Fibroblast of skin of scalp (primary cell): ENCODE measurements around the gene ZKSCAN5. TPM values are rescaled to one million over a fixed set of nuclear protein-coding genes. Genes with fewer than 3 reads are reported as not detected.

Source experiments
- DNase-seq: peaks from one replicate; pipeline ENCODE4 v3.0.0-alpha.2; 2013
- polyA plus RNA-seq, 2 experiments: library from polyadenylated mRNA; unstranded; fragments of 120-200 nt; gene quantifications; one replicate each; pipeline ENCODE4 v1.2.1, GENCODE V29; 2013; ENCODE audit not compliant: insufficient read length in 2 of 2

ZKSCAN5 gene
- polyA plus RNA-seq (2013, experiment 1 of 2; ENCODE audit: insufficient read length) = 9.2 TPM
- polyA plus RNA-seq (2013, experiment 2 of 2; ENCODE audit: insufficient read length) = 10.2 TPM

DNA sequence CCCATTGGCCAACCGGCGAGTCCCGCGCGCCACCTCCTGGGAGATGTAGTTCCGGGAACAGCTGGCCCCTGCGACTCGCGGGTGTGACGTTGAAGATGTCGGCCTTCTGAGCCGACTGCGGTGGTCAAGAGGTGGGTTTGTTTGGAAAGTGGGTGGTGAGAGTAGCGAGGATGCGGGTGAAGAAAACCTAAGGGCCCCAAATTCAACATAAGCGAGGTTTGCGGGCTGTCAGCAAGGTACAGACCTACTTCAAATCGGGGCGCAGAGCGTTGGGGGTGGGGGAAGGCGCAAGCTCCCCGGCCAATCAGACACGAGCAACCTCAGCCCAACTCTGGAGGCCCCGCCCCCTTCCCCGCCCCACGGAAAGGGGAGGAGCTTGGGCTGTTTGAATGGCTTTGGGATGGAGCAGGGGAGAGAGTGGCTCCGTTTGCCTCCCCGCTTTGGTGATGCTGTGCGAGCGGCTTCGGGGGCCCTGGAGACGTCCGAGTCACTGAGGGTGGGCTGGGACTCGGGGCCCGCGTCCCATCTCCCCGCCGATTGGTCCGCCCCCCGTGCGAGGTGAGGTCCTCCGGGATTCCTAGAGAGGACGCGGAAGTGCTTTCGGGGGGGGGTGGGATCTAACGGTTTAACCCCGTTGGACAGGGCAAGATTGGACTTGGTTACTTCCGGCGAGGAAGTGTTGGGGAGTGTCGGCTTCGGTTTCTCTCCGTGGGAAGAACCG, at the start of gene ZKSCAN5:
TSS of gene ZKSCAN5 (plus strand) at position 60 of the 721 bp plus-strand sequence. CDS start 1,383 bp downstream, outside the sequence.
- peak; percentile 98 for DNase-seq

DNA sequence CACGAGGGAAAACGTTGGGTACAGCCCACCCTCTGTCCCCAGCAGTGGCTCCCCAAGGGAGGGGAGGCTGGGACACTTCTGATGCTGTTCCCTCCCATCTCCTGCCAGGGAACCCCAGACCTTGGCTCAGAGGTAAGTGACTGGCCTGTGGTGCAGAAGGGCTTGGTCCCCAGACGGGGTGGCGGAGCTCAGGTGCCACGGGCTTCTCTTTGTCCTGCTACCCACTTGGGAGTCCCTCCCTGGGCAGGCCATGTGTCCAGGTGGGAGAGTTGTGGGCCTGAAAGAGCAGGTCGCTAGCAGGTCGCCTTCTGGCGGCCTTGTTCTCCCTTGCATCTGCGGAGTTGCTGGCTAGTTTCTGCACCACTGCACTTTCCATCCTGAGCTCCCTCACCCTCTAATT, 48.6 kb upstream of the ZKSCAN5 start:
- no peak for DNase-seq

DNA sequence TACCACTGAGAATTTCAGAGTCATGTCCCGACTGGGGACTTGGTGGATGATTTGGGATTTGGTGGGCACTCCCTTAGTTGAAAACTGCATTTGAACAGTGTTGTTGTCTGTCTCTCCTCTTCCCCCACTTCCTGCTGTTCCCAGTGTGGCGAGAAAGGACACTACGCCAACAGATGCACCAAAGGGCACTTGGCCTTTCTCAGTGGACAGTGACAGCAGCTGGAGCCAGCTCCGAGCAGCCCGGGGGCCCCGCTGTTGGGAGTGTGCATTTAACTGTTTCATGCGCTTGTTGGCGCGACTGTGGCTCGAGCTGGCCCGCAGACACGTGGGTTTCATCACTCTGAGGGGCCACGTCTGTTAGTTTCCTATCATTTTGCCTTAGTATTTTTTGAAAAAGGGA, 48.2 kb upstream of the ZKSCAN5 start:
- no peak for DNase-seq

DNA sequence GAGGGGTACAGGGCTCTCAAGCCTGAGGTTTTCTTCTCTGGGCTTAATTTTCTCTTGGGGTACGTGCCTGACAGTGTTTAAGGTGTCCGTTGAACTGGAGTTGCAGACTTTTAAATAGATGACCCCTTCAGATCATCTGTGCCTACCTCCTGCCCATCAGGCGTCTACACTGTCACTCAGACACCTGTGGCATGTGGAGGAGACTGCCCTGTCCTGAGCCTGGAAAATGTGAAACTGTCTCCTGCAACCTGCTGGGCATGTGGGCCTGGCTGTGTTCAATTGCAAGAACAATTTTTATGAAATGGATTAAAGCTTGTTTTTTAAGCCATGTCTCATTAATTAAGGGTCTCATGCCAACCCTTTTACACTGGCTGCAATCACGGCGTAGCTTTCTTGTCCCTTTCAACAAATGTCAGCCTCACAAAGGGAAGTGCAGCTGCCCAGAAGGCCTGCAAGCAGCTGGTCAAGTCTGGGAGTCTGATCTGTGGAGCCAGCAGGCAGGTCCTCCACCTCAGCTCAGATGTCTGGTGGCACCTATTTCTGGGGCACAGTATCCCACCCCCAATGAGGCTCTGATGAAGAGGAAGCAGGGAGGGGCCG, 47.3 kb upstream of the ZKSCAN5 start:
- no peak for DNase-seq

DNA sequence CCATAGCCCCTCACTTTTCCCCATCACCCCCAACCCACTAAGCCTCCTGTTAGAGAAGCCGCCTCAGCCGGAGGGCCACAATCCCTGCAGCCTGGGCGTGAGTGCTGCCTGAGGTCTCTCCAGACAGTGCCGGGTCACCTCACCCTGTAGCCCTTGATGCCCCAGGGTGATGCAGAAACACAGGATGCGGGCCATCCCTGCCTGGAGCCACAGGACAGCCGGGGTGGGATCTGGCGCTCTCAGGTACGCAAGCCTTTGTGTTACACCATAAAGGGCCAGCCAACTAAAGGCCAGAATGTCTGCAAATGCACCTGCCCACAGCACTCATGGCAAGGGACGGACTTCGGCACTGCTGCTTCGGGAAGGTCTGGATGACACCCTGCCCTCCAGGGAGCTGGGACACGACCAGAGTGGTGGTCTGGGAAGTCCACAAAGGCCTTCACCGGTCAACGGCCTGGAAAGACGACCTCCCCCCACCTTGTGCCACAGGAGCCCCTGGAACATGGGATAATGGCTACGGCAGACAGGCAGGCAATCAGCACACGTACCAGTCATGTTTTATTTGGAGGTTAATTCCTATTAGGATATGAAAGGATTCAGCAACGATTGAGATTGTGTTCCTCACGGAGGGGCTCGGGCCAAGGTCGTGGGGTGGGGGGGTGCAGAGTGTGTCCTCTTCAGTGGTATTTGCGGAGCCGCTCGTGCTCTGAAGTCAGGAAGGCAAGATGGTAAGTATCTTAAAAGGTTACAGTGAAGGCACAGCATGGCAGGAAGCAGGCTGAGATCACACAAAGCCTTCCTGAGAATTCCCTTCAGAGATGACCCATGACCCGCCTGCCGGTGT, 46.6 kb upstream of the ZKSCAN5 start:
- no peak for DNase-seq

DNA sequence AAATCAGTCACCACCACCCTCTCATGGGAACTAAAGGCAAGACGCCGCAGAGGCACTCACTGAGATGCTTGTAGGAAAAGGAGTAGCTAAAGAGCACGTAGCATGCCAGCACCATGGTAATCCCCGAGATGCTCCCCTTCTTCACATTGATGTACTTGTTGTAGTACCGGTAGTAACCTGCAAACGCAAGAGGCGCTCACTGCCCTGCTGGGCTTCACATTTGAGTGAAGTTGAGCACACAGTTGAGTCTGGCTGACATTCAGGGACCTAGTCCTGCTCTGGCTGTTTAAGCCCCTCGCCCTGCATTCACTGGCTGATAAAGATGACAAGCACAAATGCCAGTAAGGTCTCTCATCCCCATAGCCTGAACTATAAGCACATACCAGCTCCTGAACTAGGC, 45.4 kb upstream of the ZKSCAN5 start:
- peak; percentile 17 for DNase-seq

DNA sequence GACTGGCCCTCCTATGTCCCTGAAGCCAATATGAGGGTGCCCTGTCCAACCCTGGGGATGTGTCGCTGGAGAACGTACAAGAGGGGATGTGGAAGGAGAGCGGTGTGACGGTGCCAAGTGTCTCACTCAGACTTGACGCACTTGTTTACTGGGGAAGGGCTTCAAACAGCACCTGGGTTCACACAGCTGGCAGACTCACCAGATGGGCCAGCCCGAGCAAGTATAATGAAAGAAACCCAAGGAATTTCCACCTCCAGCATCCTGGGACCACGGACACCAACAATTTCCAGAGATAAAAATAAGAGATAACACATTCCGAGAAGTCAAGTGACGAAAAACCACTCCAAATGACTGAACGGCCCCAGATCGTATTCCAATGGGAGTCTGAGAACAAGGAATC, 43.8 kb upstream of the ZKSCAN5 start:
- DNase-seq = no peak

DNA sequence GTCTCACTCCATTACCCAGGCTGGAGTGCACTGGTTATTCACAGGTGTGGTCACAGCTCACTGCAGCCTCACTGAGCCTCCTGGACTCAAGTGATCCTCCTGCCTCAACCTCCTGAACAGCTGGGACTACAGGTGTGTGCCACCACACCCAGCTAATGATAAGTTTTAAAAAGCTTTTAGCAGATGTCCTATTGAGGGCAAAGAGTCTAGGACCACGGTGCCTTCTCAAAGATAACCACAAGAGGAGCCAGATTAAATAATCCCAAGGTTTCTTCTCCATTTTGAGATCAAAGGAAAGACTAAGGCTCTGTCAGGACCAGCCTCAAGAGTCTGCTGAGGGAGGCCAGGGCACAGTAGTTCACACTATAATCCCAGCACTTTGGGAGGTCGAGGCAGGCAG, 43.2 kb upstream of the ZKSCAN5 start:
- no peak for DNase-seq

DNA sequence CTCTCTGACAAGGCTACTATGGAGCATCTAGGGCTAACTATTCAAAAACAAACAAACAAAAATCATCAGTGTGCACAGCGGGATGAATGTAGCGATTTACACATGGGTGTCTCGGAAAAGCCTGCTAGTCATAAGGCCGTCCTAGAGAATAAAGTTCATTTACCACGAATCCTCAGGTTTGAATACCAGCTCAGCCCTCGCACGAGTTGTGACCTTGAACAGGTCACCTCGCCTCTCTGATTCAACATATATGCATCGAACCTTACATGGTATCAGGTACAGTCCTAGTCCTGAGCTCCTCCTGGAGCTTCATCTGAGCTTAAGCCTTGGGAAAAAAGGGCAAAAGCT, 39.1 kb upstream of the ZKSCAN5 start:
- DNase-seq = no peak

DNA sequence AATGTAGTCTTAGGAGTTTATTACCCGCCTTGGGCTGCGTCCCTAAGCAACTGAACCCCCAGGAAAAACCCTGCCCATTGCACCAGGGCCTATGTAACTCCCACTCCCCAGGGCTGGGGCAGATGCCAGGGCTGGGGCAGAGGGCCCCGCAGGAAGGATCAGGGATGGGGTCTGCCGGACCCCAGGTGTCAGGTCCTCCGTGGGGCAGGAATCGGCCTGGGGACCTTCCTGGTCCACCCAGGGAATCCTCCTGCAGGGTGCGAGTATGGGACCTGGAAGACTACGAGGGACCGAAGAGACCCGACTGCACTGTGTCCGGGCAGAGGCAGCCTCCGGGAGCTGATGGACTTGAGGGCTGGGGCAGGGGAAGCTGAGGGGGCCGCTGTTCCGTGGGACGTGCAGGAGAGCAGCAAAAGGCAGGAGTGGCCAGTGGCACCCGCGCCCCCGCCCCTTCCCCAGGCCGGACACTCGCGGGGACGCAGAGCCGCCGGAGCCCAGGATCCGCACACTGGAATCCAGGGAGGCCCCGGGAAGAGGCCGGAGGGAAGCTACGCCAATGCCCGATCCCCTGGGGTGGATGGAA, 36.0 kb upstream of the ZKSCAN5 start:
- no peak for DNase-seq

DNA sequence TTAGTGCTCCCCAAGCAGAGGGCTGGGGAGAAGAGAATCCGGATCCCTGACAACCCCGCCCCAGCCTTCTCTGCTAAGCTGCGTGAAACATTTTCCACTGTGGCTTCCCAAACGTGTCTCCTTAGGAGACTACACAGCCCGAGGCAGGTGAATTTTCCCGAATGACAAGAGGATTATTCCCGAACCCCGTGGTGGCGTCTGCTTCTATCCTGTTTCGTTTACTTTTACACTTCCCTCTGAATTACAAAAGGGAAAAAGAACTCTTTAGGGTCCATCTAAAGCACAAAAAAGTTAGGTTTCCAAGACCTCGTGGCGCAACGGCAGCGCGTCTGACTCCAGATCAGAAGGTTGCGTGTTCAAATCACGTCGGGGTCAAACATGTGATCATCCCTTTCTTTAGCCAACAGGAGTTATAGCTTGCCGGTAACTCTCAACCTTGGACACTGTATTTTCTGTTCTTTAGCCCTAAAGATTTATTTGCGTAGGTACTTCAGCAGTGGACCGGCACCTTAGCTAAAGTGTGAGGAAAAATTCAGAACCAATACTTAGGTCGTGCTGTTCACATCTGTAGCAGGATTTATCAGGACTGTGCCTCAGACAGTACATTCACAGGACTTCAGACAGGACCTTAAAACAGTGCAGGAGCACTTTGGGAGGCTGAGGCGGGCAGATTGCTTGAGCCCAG, 34.9 kb upstream of the ZKSCAN5 start:
- no peak for DNase-seq

DNA sequence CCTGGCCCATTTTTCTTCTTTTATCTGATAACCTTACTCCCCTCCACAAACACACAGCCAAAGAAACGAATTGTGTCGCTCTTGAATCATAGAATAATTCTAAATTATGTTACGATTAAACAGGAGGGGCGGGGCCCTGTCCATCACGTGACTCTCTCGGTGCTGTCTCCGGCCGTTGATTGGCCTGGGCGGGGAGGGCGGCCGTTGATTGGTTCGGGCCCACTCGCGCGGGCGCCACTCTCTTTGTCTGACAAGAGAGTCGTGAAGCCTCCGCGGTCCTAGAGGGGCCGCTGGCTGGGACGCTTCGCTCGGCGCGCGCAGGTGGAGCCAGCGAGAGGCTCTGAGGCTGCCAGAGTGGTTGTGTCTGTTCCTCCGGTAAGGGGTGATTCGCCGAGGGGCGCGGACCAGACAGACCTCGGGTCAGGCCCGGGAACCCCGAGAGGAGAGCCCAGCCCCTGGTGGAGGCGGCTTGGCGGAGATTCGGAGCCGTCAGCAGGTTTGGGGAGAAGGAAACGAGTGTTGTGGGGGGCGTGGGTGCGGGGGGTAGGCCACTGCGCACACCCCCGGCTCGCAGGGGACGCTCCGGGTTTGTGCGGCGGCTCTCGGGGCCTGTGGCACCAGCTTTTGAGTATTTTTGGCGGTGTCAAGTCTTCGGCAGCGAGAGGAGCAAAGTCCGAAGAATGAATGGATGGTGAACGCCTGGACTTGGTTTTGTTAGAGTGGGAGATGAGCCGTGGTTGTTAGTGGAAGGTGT, 31.7 kb upstream of the ZKSCAN5 start, which contains the start of gene ZNF789:
TSS of gene ZNF789 (plus strand) at position 330 of the 754 bp plus-strand sequence. CDS start 3,567 bp downstream, outside the sequence.
- peak; percentile 96 for DNase-seq

DNA sequence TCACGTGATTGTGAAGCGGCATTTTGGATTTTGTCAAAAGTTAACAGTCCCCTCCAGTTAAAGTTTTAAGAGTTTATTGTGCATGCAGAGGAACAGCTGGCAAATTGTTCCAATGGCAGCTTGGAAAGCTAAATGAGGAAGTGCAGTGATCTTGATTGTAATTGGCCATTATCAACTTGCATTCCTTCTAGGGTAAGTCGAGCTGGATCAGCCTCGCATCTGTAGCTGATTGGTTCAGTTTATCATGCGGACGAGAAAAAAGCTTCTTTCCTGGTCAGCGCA, 31.2 kb upstream of the ZKSCAN5 start:
- DNase-seq = peak; percentile 59

DNA sequence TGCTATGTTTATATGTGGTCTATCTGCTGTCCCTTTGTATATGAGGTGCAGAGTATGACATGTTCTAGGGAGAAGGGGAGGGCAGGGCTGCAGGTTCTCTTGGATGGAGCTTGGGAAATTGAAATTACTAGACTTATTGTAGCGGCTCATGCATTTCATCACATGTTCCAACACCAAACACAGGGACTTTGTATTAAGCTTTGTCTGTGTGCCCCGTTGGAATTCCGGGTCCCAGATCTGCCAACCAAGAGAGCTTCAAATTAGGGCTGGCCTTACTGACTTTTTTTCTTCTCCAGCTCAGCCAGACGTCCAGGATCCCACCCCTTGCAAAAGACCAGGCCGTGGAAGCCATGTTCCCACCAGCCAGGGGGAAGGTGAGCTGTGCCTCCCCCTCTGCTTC, 28.4 kb upstream of the ZKSCAN5 start:
- no peak for DNase-seq

DNA sequence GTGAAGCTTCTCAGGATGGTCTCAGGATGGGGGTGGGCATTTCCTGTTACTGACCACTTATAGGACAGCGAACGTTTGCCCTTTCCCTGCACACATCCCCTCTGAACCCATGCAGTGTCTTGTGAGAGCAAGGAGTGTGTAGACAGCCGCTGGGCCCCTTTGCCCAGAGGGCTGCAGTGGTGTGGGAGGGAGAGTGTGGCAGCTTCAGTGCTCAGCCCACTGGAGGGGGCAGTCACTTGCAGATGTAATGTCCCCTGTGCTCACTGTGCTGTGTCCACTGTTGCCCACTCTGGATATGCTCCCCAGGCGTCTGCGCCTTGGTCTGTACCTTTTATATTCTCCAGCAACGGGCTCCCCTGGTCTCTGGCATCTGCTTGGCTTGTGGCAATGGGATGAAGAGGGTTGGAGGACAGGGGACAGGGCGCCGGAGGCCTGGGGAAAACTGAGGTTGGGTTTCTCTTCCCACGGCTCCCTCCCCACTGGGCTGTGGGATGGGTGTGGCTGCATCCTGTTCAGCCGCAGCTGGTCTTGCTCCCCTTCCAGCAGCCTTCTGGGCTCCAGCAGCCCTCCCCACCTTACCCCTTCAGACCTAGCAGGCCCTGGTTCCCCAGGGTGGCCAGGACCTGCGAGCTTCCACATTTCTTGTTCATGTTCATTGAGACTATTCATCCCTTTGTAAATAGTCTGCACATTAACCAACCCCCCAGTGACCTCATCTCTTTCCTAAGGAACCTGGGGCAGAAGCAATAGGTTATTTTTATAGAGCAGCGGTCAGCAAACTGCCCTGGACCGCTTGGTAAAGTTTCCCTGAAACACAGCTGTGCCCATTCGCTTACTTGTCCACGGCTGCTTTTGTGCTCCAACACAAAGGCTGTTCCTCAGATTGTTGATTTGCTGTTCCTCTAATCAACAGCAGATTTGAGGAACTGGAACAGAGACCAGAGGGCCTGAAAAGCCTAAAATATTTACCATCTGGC, 25.7 kb upstream of the ZKSCAN5 start:
- DNase-seq = no peak

DNA sequence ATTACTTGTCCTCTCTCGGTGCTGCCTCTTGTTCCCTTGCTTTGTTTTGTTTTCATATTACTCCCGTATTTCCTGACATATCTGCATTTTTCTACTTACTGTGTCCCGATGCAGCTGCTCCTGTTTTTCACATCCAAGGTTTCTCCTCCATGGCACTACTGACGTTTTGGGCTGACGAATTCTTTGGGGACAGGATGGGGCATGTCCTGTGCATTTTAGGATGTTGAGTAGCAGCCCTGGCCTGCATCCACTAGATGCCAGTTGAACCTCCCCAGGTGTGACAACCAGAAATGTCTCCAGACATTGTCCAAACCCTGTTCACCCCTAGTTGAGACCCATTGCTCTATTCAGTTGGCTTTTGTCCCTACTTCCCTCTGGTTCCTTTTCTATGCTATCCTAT, 19.4 kb upstream of the ZKSCAN5 start:
- DNase-seq = no peak

DNA sequence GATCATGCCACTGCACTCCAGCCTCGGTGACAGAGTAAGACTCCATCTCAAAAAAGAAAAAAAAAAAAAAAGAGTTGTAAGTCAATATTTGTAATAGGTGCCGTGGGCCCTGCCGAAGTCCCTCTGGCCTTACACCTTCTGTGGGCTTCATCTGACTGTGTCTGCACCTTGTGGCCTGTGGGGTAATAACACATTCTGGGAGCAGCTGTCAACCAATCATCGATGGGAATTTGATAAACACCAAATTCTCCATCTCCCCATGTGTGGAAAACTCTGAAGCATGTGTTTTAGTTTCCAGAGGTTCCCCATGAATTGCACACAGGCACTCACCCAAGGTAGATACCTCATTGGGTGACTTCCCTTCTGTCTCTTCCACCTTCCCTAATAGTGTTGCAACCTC, 15.2 kb upstream of the ZKSCAN5 start:
- no peak for DNase-seq

DNA sequence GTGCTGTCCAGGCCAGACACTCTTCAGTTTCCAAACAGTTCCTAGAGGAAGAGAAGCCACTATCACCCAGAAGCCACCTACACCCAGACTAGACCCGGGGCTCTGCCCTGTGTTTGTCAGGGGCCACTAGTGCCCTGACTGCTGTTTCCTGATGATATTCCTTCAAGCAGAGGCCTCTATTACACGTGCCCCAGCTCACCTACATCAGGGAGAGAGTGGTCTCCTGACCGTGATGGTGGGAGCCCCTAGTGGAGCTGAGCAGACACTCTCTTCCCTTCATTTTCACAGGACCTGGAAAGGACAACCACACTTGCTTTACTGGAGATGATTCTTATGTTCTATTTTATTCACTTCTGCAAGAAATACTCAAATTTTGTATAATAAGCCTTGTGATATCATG, 13.6 kb upstream of the ZKSCAN5 start:
- DNase-seq = no peak

DNA sequence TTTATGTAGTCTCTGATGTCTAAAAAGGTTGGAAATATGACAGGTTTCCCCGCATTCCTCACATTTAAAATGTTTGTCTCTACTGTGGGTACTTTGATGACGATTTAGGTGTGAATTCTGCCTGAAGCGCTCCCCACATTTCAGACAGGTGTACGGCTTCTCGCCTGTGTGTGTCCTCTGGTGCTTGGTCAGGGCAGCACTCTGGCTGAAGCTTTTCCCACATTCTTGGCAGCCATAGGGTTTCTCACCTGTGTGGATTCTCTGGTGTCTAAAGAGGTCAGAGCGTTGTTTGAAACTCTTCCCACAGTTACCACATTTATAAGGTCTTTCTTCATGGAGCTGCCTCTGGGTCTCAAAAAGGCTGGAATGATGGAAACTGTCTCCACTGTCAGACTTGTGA, 10.6 kb upstream of the ZKSCAN5 start:
- DNase-seq = no peak

DNA sequence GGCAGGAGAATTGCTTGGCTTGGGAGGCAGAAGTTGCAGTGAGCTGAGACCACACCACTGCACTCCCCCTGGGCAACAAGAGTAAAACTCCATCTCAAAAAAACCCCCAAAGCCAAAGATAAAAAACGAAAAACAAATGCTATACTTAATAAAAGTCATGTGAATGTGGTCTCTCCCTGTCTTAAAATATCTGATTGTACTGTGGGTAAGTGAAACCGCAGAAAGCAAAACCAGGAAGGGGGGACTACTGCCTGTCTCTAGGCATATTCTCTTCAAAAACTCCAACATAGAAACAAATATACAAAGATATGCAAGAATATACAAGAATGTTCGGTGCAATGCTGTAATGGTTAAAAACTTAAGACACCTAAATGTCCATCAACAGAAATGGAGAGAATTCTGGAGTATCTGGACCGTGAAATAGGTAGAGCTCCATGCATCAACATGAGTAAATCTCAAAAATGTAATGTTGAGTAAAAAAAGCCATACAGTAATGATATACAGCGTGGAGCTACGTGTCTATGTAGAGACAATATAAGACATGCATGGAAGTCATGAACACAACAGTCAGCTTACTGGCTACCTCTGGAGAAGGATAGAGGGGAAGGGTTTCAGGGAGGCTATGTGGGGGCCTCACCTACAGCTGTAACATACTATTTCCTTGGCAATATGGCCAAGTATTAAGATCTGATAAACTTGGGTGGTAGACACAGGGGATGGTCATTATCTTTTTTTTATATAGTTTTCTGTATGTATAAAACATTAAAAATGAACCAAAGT, 6.5 kb upstream of the ZKSCAN5 start:
- DNase-seq = no peak
